ENCODE data around the gene SYNE2.

DNA sequence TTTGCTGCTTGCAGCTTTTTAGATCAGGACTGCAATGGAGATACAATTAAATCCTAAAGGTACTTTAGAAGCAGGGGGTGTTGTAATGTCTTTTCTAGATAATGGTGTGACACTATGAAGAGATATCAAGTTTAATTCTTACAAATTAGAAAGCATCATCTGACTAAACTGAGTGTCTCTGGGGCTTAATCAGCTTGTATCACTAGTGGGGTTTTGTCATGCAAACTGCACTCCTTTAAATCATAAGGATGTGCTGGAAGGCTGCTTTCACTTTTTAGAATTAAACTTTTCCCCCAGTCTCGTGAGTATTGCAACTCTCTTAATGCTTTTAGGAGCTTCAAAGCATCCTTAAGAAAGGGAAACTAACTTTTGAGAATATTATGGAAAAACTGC is 222.8 kb downstream of the SYNE2 start:
- TF ChIP-seq, protein P1, sequence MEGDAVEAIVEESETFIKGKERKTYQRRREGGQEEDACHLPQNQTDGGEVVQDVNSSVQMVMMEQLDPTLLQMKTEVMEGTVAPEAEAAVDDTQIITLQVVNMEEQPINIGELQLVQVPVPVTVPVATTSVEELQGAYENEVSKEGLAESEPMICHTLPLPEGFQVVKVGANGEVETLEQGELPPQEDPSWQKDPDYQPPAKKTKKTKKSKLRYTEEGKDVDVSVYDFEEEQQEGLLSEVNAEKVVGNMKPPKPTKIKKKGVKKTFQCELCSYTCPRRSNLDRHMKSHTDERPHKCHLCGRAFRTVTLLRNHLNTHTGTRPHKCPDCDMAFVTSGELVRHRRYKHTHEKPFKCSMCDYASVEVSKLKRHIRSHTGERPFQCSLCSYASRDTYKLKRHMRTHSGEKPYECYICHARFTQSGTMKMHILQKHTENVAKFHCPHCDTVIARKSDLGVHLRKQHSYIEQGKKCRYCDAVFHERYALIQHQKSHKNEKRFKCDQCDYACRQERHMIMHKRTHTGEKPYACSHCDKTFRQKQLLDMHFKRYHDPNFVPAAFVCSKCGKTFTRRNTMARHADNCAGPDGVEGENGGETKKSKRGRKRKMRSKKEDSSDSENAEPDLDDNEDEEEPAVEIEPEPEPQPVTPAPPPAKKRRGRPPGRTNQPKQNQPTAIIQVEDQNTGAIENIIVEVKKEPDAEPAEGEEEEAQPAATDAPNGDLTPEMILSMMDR (IDR thresholded peaks at IDR 0.05) = no peak
- no peak for TF ChIP-seq SIN3A (IDR thresholded peaks at IDR 0.05; ENCODE audit: borderline replicate concordance, insufficient read depth, low read depth, low read length)
- no peak for TF ChIP-seq POLR2AphosphoS5 (IDR thresholded peaks at IDR 0.05; ENCODE audit: low read depth, low read length)
- TF ChIP-seq TCF7L2 (IDR thresholded peaks at IDR 0.05; ENCODE audit: low read depth, low read length) = no peak

Data from Panc1 (cell line).